Neural cell (in vitro differentiated cells): Measurements from ENCODE around the gene BANP. TPM values are rescaled to one million over a fixed set of nuclear protein-coding genes. Genes with fewer than 3 reads are reported as not detected.

Source experiments
- H2AFZ ChIP-seq: fragments of 200-600, 300-800 bp; sonication (generic), shearing (Covaris generic); 2 replicates; pipeline ENCODE4 v1.6.0; 2014; ENCODE audit warnings: low read depth, mild to moderate bottlenecking, antibody characterized with exemption, low read length, moderate library complexity
- H3F3A ChIP-seq: fragments of 200-600 bp; shearing (Covaris generic); 2 replicates; pipeline ENCODE4 v1.6.1; 2016; ENCODE audit warnings: mild to moderate bottlenecking, moderate library complexity, mixed read lengths, antibody characterized with exemption, low read length; ENCODE audit not compliant: insufficient read depth, poor library complexity, severe bottlenecking
- H3K27ac ChIP-seq: fragments of 200-600, 300-800 bp; sonication (generic), shearing (Covaris generic); 2 replicates; pipeline ENCODE4 v1.5.1; 2014; ENCODE audit warnings: mild to moderate bottlenecking, low read length, moderate library complexity
- H3K27me3 ChIP-seq: fragments of 300-800, 200-600 bp; sonication (generic), shearing (Covaris generic); 2 replicates; pipeline ENCODE4 v1.6.0; 2014; ENCODE audit warnings: mild to moderate bottlenecking, low read depth, low read length, moderate library complexity; ENCODE audit not compliant: insufficient read depth
- H3K36me3 ChIP-seq: fragments of 300-800, 200-600 bp; sonication (generic), shearing (Covaris generic); 2 replicates; pipeline ENCODE4 v1.5.1; 2014; ENCODE audit warnings: mild to moderate bottlenecking, antibody characterized with exemption, low read length, moderate library complexity; ENCODE audit not compliant: insufficient read depth
- H3K4me2 ChIP-seq: fragments of 300-800, 200-600 bp; sonication (generic), shearing (Covaris generic); 2 replicates; pipeline ENCODE4 v1.6.0; 2014; ENCODE audit warnings: mild to moderate bottlenecking, low read length
- H3K4me3 ChIP-seq: fragments of 300-800, 200-600 bp; sonication (generic), shearing (Covaris generic); 2 replicates; pipeline ENCODE4 v1.5.1; 2014; ENCODE audit warnings: mild to moderate bottlenecking, low read length, moderate library complexity
- H3K79me2 ChIP-seq: fragments of 200-600 bp; shearing (Covaris generic); replicated peaks from 2 replicates; pipeline ENCODE4 v1.6.0; 2014; ENCODE audit warnings: mild to moderate bottlenecking, low read length, moderate library complexity; ENCODE audit not compliant: insufficient read depth
- H3K9ac ChIP-seq: fragments of 300-800, 200-600 bp; sonication (generic), shearing (Covaris generic); 2 replicates; pipeline ENCODE4 v1.6.1; 2016; ENCODE audit warnings: mild to moderate bottlenecking, low read length, mixed read lengths
- H3K9me2 ChIP-seq: fragments of 200-600 bp; shearing (Covaris generic); 2 replicates; pipeline ENCODE4 v1.6.1; 2016; ENCODE audit warnings: mild to moderate bottlenecking, low read length, mixed read lengths; ENCODE audit not compliant: insufficient read depth
- H3K9me3 ChIP-seq: fragments of 200-600, 300-800 bp; sonication (generic), shearing (Covaris generic); 2 replicates; pipeline ENCODE4 v1.6.1; 2016; ENCODE audit warnings: mild to moderate bottlenecking, mixed run types, low read length, moderate library complexity, mixed read lengths
- H4K20me1 ChIP-seq: fragments of 200-600 bp; shearing (Covaris generic); 2 replicates; pipeline ENCODE4 v1.6.1; 2016; ENCODE audit warnings: mild to moderate bottlenecking, mixed run types; ENCODE audit not compliant: insufficient read depth
- CTCF ChIP-seq: fragments of 450-650 bp; IDR thresholded peaks from 2 replicates; pipeline ENCODE4 v1.5.1; 2014; ENCODE audit warnings: antibody characterized with exemption, mild to moderate bottlenecking, moderate library complexity; ENCODE audit not compliant: poor library complexity, severe bottlenecking
- EP300 ChIP-seq: fragments of 450-650 bp; conservative IDR thresholded peaks from 2 replicates; pipeline ENCODE4 v1.6.1; 2014; ENCODE audit warnings: antibody characterized with exemption, mild to moderate bottlenecking, moderate library complexity; ENCODE audit not compliant: poor library complexity, severe bottlenecking
- EZH2 ChIP-seq: fragments of 200-600, 300-800 bp; shearing (Covaris generic), sonication (generic); IDR thresholded peaks from 2 replicates; pipeline ENCODE4 v1.6.1; 2014; ENCODE audit warnings: antibody characterized with exemption, low read length, borderline replicate concordance, mild to moderate bottlenecking; ENCODE audit not compliant: insufficient read depth, poor library complexity, severe bottlenecking
- MXI1 ChIP-seq: fragments of 450-650 bp; conservative IDR thresholded peaks from 2 replicates; pipeline ENCODE4 v1.6.1; 2014; ENCODE audit warnings: antibody characterized with exemption, mild to moderate bottlenecking; ENCODE audit not compliant: poor library complexity, severe bottlenecking
- POLR2AphosphoS5 ChIP-seq: IDR thresholded peaks from 2 replicates; pipeline ENCODE4 v1.6.1; 2012
- RAD21 ChIP-seq: fragments of 450-650 bp; conservative IDR thresholded peaks from 2 replicates; pipeline ENCODE4 v1.6.1; 2014; ENCODE audit warnings: antibody characterized with exemption, mild to moderate bottlenecking, moderate library complexity
- SMC3 ChIP-seq: fragments of 450-650 bp; conservative IDR thresholded peaks from 2 replicates; pipeline ENCODE4 v1.6.1; 2014; ENCODE audit warnings: antibody characterized with exemption, mild to moderate bottlenecking, moderate library complexity; ENCODE audit not compliant: poor library complexity
- TAF1 ChIP-seq: IDR thresholded peaks from 2 replicates; pipeline ENCODE4 v1.6.1; 2012; ENCODE audit warnings: low read depth
- polyA plus RNA-seq: library from polyadenylated mRNA; depleted of rRNA; stranded (reverse); fragments of >200 nt; gene quantifications from 2 replicates; pipeline ENCODE4 v1.2.3, GENCODE V29; 2014
- TF ChIP-seq, protein P1 (sequence below): IDR thresholded peaks from 2 replicates; pipeline ENCODE4 v1.6.1; 2012; ENCODE audit warnings: borderline replicate concordance

Gene BANP
- polyA plus RNA-seq, 1 donor from 2014 or later, result 20.6 TPM

DNA sequence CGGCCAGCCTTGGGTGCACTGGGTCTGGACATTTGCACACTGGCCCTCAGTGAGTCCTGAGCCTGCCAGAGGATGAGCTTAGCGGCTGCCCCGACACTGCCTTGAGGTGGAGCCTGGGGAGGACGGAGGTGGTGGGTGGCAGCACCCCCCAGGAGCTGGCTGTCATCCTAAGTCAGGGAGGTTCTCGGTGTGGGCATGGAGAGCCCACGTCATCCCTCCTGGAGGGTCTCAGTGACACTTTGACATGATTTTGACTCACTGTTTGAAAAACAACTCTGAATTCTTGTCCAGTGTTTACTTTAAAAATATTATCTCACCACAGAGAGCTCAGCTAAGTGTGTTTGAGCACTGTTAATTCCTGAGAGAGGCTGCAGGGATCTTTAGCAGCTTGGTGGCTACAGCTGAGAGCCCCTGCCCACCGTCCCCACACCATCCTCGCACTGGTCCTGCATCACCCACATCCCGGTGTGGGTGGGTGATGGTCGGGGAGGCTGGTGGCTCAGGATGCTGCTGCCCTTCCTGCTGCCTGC is 63.1 kb downstream of the BANP start:
- Histone ChIP-seq H4K20me1 (no peaks in the 10 kb centered on the region), H3K79me2 (no peaks in the 10 kb centered on the region), H3K9me3 (no peaks in the 10 kb centered on the region), H3F3A (no peaks in the 10 kb centered on the region), H2AFZ (no peak overlapping the region), H3K36me3 (no peaks in the 10 kb centered on the region), H3K4me2 (no peak overlapping the region), H3K9ac (no peak overlapping the region), H3K9me2 (no peaks in the 10 kb centered on the region), H3K27me3 (no peaks in the 10 kb centered on the region), H3K27ac (no peak overlapping the region), H3K4me3 (no peak overlapping the region)
- TF ChIP-seq RAD21, result no peak
- no peak for TF ChIP-seq EZH2
- no peak for TF ChIP-seq TAF1
- TF ChIP-seq POLR2AphosphoS5, result no peak
- no peak for TF ChIP-seq SMC3
- TF ChIP-seq, protein P1, sequence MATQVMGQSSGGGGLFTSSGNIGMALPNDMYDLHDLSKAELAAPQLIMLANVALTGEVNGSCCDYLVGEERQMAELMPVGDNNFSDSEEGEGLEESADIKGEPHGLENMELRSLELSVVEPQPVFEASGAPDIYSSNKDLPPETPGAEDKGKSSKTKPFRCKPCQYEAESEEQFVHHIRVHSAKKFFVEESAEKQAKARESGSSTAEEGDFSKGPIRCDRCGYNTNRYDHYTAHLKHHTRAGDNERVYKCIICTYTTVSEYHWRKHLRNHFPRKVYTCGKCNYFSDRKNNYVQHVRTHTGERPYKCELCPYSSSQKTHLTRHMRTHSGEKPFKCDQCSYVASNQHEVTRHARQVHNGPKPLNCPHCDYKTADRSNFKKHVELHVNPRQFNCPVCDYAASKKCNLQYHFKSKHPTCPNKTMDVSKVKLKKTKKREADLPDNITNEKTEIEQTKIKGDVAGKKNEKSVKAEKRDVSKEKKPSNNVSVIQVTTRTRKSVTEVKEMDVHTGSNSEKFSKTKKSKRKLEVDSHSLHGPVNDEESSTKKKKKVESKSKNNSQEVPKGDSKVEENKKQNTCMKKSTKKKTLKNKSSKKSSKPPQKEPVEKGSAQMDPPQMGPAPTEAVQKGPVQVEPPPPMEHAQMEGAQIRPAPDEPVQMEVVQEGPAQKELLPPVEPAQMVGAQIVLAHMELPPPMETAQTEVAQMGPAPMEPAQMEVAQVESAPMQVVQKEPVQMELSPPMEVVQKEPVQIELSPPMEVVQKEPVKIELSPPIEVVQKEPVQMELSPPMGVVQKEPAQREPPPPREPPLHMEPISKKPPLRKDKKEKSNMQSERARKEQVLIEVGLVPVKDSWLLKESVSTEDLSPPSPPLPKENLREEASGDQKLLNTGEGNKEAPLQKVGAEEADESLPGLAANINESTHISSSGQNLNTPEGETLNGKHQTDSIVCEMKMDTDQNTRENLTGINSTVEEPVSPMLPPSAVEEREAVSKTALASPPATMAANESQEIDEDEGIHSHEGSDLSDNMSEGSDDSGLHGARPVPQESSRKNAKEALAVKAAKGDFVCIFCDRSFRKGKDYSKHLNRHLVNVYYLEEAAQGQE, result no peak
- TF ChIP-seq EP300, result no peak
- TF ChIP-seq MXI1, result no peak
- TF ChIP-seq CTCF, result no peak

DNA sequence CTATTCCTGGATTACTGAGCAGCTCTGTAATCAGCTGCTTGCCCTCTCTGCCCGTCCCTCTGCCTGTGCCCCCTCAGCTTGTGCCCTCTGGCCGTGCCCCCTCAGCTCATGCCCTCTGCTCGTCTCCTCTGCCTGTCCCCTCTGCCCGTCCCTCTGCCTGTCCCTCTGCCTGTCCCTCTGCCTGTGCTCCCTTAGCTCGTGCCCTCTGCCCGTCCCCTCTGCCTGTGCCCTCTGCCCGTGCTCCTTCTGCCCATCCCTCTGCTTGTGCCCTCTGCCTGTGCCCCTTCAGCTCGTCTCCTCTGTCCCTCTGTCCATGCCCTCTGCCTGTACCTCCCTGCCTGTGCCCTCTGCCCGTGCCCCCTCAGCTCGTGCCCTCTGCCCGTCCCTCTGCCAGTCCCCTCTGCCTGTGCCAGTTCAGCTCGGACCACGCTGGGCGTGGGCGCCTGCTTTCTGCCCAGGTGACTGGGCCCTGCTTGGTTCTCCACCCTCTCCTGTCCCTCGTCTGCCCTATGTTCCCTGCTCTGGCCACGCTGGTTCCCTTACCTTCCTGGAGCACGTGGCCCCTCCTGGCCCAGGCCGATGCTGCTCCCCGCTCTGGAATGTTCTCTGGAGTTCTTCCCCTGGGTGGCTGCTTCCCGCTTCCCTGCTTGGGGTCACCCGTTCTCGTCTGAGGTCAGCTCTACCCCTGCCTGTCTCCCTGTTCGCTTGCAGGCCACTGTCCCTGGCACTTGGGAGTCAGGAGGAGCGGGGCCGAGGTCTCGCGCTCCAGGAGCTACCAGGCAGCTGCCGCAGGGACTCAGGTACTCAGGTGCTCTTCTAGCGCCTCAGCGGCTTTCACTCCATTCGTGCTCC is 63.9 kb downstream of the BANP start:
- no peaks in the 10 kb centered on the region for H3K79me2 ChIP-seq
- no peak overlapping the region for H3K4me3 ChIP-seq
- H3K36me3 ChIP-seq, result no peaks in the 10 kb centered on the region
- H3K9me2 ChIP-seq, result no peaks in the 10 kb centered on the region
- no peaks in the 10 kb centered on the region for H3K9me3 ChIP-seq
- no peak overlapping the region for H3K9ac ChIP-seq
- H3F3A ChIP-seq, result no peaks in the 10 kb centered on the region
- no peak overlapping the region for H3K27ac ChIP-seq
- no peak overlapping the region for H3K4me2 ChIP-seq
- no peak overlapping the region for H2AFZ ChIP-seq
- no peaks in the 10 kb centered on the region for H4K20me1 ChIP-seq
- H3K27me3 ChIP-seq, result no peaks in the 10 kb centered on the region
- TF ChIP-seq, protein P1, result no peak
- TF ChIP-seq POLR2AphosphoS5 (no peak), RAD21 (no peak), CTCF (no peak), MXI1 (no peak), EP300 (no peak), TAF1 (no peak), EZH2 (no peak), SMC3 (no peak)
